Cardiac ventricle fibroblast (primary cell): Measurements from ENCODE around the gene HSD17B13. TPM values are rescaled to one million over a fixed set of nuclear protein-coding genes. Genes with fewer than 3 reads are reported as not detected.

ENCODE experiments used
- total RNA-seq: library from RNA; depleted of rRNA; stranded (reverse); fragments of >200 nt; gene quantifications from 2 replicates; pipeline ENCODE4 v1.2.3, GENCODE V29; 2015

Gene HSD17B13
- not detected in 2 replicates for total RNA-seq

GRCh38 chr4:87322754-87323153 is at the start of gene HSD17B13:
HSD17B13 (minus strand) TSS chr4:87322882; CDS start chr4:87322841, 41 bp downstream.

Other genes with a start within 250 kb of the HSD17B13 start
- 6.2 and 8.3 TPM in 2 replicates for gene KLHL8, start 102.3 kb downstream of the HSD17B13 start, total RNA-seq
- gene HSD17B11, start 68.3 kb upstream of the HSD17B13 start, total RNA-seq = 29.8 and 49.3 TPM in 2 replicates
- 17.5 and 19.2 TPM in 2 replicates for gene NUDT9, start 99.7 kb upstream of the HSD17B13 start, total RNA-seq
- 208 and 218 TPM in 2 replicates for gene SPARCL1, start 206.5 kb upstream of the HSD17B13 start, total RNA-seq